PC-3 (cell line): Measurements from ENCODE around the gene TREH. TPM values are rescaled to one million over a fixed set of nuclear protein-coding genes. Genes with fewer than 3 reads are reported as not detected.
A peak's percentile ranks its signal among the peaks of the same experiment; 100 is the strongest.

Experiments used
- ATAC-seq: fragments of 200-7000 bp; cut with Tn5 transposase; 2 replicates; pipeline ENCODE4 v1.9.1; 2020; ENCODE audit warnings: mild to moderate bottlenecking, moderate library complexity
- BruUV-seq: library from RNA; stranded (reverse); fragments of 400-500 nt; replicated peaks from 2 replicates; lab custom pipeline; 2021; lab: Mats Ljungman, UMichigan
- CTCF ChIA-PET: fragments of 300-600 bp; sonication (Branson Sonifier 250); formaldehyde crosslinking; loops from one replicate; lab custom pipeline; 2022; ENCODE audit warnings: antibody characterized with exemption; lab: Charles Lee
- POLR2A ChIA-PET: fragments of 300-600 bp; sonication (Branson Sonifier 250); formaldehyde crosslinking; loops from one replicate; lab custom pipeline; 2022; ENCODE audit warnings: antibody characterized with exemption; ENCODE audit not compliant: unreplicated experiment; lab: Charles Lee
- DNase-seq: peaks from one replicate; pipeline ENCODE4 v3.0.0-alpha.2; 2015
- H2AFZ ChIP-seq: fragments of 300-600 bp; sonication (generic); 2 replicates; pipeline ENCODE4 v1.6.0; 2016; ENCODE audit warnings: antibody characterized with exemption, low read length
- H3F3A ChIP-seq: fragments of 300-600 bp; sonication (generic); one replicate; pipeline ENCODE4 v1.6.0; 2017; ENCODE audit warnings: antibody characterized with exemption, low read length, control low read depth, mild to moderate bottlenecking; ENCODE audit not compliant: unreplicated experiment
- H3K27ac ChIP-seq: fragments of 300-600 bp; sonication (generic); 2 replicates; pipeline ENCODE4 v1.5.1; 2016; ENCODE audit warnings: mild to moderate bottlenecking, low read length
- H3K27me3 ChIP-seq: fragments of 300-600 bp; sonication (generic); 2 replicates; pipeline ENCODE4 v1.6.1; 2016; ENCODE audit warnings: low read length, mixed read lengths
- H3K36me3 ChIP-seq: fragments of 300-600 bp; sonication (generic); 2 replicates; pipeline ENCODE4 v1.6.1; 2016; ENCODE audit warnings: low read depth, mixed run types, low read length, mixed read lengths
- H3K4me1 ChIP-seq: fragments of 300-600 bp; sonication (generic); 2 replicates; pipeline ENCODE4 v1.5.1; 2016; ENCODE audit warnings: low read length; ENCODE audit not compliant: insufficient read depth
- H3K4me2 ChIP-seq: fragments of 300-600 bp; sonication (generic); 2 replicates; pipeline ENCODE4 v1.6.0; 2016; ENCODE audit warnings: low read length
- H3K4me3 ChIP-seq: fragments of 300-600 bp; sonication (generic); 2 replicates; pipeline ENCODE4 v1.5.1; 2016; ENCODE audit warnings: mild to moderate bottlenecking, low read length, mixed read lengths
- H3K79me2 ChIP-seq: fragments of 300-600 bp; sonication (generic); 2 replicates; pipeline ENCODE4 v1.6.1; 2017; ENCODE audit warnings: low read length, mixed read lengths
- H3K9ac ChIP-seq: fragments of 300-600 bp; sonication (generic); 2 replicates; pipeline ENCODE4 v1.6.0; 2016; ENCODE audit warnings: mild to moderate bottlenecking, low read length
- H3K9me2 ChIP-seq: fragments of 300-600 bp; sonication (generic); replicated peaks from 2 replicates; pipeline ENCODE4 v1.6.1; 2016; ENCODE audit warnings: mixed run types, low read length, mixed read lengths
- H3K9me3 ChIP-seq: fragments of 300-600 bp; sonication (generic); 2 replicates; pipeline ENCODE4 v1.6.1; 2016; ENCODE audit warnings: low read length, mixed read lengths
- H4K20me1 ChIP-seq: fragments of 300-600 bp; sonication (generic); 2 replicates; pipeline ENCODE4 v1.6.1; 2016; ENCODE audit warnings: low read length, mixed read lengths
- EZH2 ChIP-seq: fragments of 300-600 bp; sonication (generic); IDR thresholded peaks from one replicate; pipeline ENCODE4 v1.6.1; 2017; ENCODE audit warnings: antibody characterized with exemption, mild to moderate bottlenecking, low read length; ENCODE audit not compliant: unreplicated experiment
- EZH2phosphoT487 ChIP-seq: fragments of 300-600 bp; sonication (generic); IDR thresholded peaks from 2 replicates; pipeline ENCODE4 v1.6.1; 2018; ENCODE audit warnings: mild to moderate bottlenecking, antibody characterized with exemption, low read length, borderline replicate concordance
- intact Hi-C: fragments of 100-400 bp; cut with micrococcal nuclease; formaldehyde crosslinking; loops from 2 replicates; pipeline ENCODE4 v1.9.0; 2023
- total RNA-seq: library from RNA; depleted of rRNA; stranded (reverse); fragments of >200 nt; gene quantifications from 2 replicates; pipeline ENCODE4 v1.2.3, GENCODE V29; 2014
- TF ChIP-seq, protein P1 (sequence below): fragments of 300-600 bp; sonication (generic); conservative IDR thresholded peaks from 2 replicates; pipeline ENCODE4 v1.5.1; 2017; ENCODE audit warnings: antibody characterized with exemption, low read depth, mild to moderate bottlenecking, low read length

TREH gene
- total RNA-seq, 1 experiment from 2014 or later = not detected

- Histone ChIP-seq H3K9me2 (no peaks in the 10 kb centered on the region), H2AFZ (no peak overlapping the region), H3K4me3 (no peak overlapping the region), H3K4me1 (peaks cover 47% of the 10 kb centered on the region), H3K9ac (no peak overlapping the region), H3K36me3 (no peaks in the 10 kb centered on the region), H4K20me1 (no peaks in the 10 kb centered on the region), H3K4me2 (peak overlapping the region; percentile 41), H3K27ac (no peak overlapping the region), H3F3A (no peaks in the 10 kb centered on the region), H3K79me2 (peaks cover 8% of the 10 kb centered on the region), H3K27me3 (no peaks in the 10 kb centered on the region), H3K9me3 (no peaks in the 10 kb centered on the region)
- no peak for ATAC-seq
- ChIA-PET CTCF (no interaction called here), POLR2A (interaction anchor here (0.6 kb wide), 1 partner anchor 16 kb away, joined by 3 read pairs; no protein-coding TSS in a partner anchor)
- TF ChIP-seq EZH2phosphoT487 = no peak
- no peak for TF ChIP-seq EZH2
- TF ChIP-seq, protein P1, sequence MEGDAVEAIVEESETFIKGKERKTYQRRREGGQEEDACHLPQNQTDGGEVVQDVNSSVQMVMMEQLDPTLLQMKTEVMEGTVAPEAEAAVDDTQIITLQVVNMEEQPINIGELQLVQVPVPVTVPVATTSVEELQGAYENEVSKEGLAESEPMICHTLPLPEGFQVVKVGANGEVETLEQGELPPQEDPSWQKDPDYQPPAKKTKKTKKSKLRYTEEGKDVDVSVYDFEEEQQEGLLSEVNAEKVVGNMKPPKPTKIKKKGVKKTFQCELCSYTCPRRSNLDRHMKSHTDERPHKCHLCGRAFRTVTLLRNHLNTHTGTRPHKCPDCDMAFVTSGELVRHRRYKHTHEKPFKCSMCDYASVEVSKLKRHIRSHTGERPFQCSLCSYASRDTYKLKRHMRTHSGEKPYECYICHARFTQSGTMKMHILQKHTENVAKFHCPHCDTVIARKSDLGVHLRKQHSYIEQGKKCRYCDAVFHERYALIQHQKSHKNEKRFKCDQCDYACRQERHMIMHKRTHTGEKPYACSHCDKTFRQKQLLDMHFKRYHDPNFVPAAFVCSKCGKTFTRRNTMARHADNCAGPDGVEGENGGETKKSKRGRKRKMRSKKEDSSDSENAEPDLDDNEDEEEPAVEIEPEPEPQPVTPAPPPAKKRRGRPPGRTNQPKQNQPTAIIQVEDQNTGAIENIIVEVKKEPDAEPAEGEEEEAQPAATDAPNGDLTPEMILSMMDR = no peak
- no TSS peak for BruUV-seq
- intact Hi-C loops = no loop called here
- peak; percentile 36 for DNase-seq
These were observed 61.1 kb downstream of the TREH start for GRCh38 chr11:118618115-118618990.

DNA sequence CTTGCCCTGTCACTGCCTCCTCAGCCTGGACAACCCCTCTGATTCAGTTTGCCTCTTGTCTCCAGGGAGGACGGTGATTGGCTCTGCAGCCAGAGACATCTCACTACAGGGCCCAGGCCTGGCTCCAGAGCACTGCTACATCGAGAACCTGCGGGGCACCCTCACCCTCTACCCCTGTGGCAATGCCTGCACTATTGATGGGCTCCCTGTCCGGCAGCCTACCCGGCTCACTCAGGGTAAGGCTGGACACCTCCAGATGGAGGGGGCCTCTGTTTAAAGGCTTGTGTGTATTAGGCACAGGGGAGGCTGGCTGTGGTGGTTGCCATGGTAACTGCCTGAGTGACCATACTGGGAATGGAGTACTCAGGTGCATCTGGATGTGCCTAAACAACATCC lies 63.5 kb downstream of the TREH start:
- Histone ChIP-seq H3K79me2 (no peaks in the 10 kb centered on the region), H3K36me3 (no peaks in the 10 kb centered on the region), H3K9me2 (no peaks in the 10 kb centered on the region), H3K9me3 (no peaks in the 10 kb centered on the region), H3K27ac (no peak overlapping the region), H3K4me3 (no peak overlapping the region), H4K20me1 (no peaks in the 10 kb centered on the region), H3K27me3 (no peaks in the 10 kb centered on the region), H3F3A (no peaks in the 10 kb centered on the region), H2AFZ (no peak overlapping the region), H3K9ac (no peak overlapping the region), H3K4me1 (peaks cover 27% of the 10 kb centered on the region), H3K4me2 (no peak overlapping the region)
- POLR2A ChIA-PET = no interaction called here
- DNase-seq (no peak), ATAC-seq (no peak)
- intact Hi-C loops = no loop called here
- CTCF ChIA-PET = no interaction called here
- no TSS peak for BruUV-seq
- TF ChIP-seq, protein P1 = no peak
- TF ChIP-seq EZH2 (no peak), EZH2phosphoT487 (no peak)
